HG03097 (cell line): ENCODE results near the gene BCAR3.

ENCODE experiments used
- ATAC-seq: cut with Tn5 transposase; IDR thresholded peaks from one replicate; pipeline ENCODE4 v1.9.1; 2021; ENCODE audit not compliant: unreplicated experiment, low FRiP score

The BCAR3 gene

GRCh38 chr1:93602101-93602500, 79.5 kb downstream of the BCAR3 start:
- ATAC-seq, result no peak

- ATAC-seq, result no peak
These were observed 80.0 kb downstream of the BCAR3 start for GRCh38 chr1:93601686-93602085.

- ATAC-seq, result no peak
These were observed 81.0 kb downstream of the BCAR3 start for GRCh38 chr1:93600663-93601062.

DNA sequence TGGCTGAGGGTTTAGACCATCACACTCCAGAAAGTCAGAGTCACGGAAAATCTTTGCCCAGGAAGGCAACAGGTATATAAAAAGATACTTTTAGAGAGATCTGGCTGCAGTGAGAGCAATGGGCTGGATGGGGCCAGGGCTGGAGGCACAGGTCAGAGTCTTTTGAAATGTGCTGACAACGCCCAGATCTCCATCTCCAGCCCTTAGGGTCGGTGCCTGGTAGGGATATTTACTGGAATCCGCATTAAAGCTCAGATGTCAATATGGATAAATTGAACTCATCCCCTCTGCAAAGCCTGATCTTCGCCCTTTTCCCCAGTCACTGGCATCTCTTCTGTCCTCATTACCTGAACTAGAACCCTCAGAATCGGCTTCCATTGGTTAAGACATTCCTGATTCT, 82.2 kb downstream of the BCAR3 start:
- ATAC-seq, result no peak

- ATAC-seq, result no peak
These were observed 82.7 kb downstream of the BCAR3 start for GRCh38 chr1:93598861-93599439.

- ATAC-seq, result no peak
These were observed 83.2 kb downstream of the BCAR3 start for GRCh38 chr1:93598396-93598795.

DNA sequence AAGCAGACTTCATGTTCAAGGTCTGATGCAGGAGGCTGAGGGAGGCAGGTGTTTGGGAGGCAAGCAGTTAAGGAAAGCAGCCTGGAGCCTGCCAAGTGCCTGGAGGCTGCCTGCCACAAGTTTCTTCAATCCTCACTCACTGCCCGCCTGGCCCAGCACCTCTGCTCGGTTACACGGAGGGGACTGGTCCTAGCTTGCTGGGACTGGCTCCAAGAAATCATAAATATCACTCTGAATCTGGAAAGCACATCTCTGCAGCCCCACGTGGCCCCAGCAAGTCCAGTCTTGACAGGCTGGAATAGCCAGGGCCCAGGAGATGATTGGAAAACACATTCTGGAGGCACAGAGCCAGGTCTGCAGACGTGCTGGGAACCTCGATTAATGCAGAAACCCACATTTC, 83.9 kb downstream of the BCAR3 start:
- no peak for ATAC-seq

GRCh38 chr1:93596329-93597089, 85.1 kb downstream of the BCAR3 start:
- ATAC-seq, result no peak

- ATAC-seq, result no peak
These were observed 85.9 kb downstream of the BCAR3 start for GRCh38 chr1:93595743-93596142.

GRCh38 chr1:93595266-93595665, 86.4 kb downstream of the BCAR3 start:
- ATAC-seq, result no peak

- no peak for ATAC-seq
These were observed 87.1 kb downstream of the BCAR3 start for GRCh38 chr1:93594603-93594880.

DNA sequence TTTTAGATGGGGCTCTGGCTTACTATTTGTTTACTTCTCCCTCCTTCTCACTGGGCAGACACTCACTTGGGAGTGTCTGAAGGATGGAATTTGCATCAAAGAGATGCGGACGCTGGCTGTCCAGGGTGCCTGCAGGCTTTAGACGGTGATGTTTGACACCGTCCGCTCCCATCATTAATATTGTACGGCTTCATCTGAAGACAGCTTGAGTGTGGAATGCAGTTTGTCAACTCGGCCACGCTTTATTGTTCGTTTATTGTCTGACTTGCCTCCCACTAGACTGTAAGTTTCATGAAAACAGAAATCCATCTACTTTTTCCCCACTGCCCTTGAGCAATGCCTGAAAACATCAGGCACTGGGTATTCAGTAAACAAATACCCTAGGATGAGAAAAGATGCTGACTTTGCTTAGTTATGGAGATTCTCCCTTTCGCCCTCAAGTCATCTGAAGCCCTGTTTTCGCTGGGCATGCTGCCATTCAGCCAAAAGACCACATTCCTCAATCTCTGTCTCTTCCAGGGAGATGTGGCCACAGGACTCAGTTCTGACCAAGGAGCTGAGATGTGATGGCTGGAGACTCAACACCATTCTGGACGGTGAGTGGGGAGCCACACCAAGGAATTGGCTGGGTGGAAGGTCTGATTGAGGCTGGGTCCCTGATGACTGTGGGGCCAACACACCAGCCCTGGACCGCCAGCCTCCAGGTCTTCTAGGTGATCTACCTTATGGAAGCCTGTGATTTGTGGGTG, 87.6 kb downstream of the BCAR3 start:
- ATAC-seq, result no peak

DNA sequence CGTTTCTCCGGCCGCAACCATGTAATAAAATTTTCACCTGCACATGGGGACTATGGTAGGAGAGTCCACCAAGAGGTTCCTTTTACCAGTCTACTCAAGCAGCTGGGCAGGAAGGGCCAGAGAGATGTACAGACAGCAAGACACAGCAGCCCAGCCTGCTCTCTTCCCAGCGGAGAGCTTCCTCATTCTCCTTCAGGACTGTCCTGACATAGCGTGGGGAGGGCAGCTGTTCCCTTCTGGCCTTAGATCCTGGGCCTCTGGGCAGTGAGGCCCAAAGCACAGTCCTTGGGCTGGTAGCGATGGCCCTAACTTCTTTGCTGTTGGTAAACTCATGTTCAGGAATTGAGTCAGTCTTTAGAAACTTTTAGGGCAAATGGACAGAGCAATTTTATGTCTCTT, 89.1 kb downstream of the BCAR3 start:
- ATAC-seq, result no peak

DNA sequence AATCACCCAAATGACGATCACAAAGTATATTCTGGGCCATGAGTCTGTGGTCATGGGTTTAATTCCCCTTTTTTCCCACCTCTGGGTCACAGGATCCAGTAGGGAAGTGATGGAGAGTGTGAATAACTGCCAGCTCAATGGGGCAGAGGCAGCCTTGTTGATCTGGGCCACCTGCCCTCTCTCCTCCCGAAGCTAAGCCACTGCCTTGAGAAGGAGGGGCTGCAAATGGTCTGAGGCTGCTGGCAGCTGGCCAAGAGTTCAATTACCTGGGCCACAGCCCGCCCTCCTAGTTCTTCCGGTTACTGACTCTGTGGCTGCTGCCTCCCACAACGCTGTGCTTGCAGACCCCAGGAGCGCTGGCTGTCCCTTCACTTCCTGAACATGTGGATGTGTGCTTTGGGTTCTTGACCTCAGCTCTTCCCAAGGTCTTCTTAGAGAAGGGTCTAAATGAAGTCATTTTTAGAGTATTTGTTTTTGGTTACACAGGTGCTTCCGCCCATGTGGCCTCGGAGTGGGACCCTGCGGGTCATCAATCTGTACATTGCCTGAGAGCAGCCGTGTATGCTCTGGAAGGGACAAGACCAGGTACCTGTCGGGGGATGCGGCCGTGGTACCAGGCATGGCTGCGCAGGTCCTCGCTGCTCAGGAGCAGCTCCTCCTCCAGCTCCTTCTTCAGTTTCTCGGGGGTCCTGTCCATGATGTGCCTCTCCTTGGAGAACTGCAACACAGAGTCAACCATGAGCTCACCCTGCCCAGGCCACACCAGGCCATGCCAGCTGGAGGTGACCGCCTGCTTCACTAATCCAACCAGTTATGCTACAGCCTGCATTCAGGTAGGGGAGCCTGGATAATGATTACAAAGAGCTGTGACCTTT, 89.7 kb downstream of the BCAR3 start:
- peak; percentile 92 for ATAC-seq

- peak; percentile 18 for ATAC-seq
These were observed 90.4 kb downstream of the BCAR3 start for GRCh38 chr1:93591291-93591675.

- ATAC-seq, result no peak
These were observed 92.7 kb downstream of the BCAR3 start for GRCh38 chr1:93588955-93589354.

DNA sequence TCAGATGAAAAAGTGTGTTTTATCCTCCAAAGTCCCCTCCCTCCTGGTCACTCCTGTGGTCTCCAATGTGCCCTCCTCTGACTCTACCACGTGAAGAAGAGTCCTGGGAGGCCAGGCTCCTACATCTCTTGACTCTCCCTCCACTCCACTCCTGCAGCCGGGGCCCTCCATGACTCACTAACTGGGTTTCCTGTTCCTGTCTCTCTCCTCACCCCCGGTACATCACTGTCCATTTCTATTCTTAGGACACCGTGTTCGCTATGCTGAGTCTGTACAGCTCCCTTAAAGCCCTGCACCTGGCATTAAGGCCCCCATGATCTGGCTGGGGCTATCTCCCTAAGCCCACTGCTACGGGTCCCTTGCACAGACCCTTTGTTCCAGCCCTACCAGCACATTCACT, 93.4 kb downstream of the BCAR3 start:
- no peak for ATAC-seq

DNA sequence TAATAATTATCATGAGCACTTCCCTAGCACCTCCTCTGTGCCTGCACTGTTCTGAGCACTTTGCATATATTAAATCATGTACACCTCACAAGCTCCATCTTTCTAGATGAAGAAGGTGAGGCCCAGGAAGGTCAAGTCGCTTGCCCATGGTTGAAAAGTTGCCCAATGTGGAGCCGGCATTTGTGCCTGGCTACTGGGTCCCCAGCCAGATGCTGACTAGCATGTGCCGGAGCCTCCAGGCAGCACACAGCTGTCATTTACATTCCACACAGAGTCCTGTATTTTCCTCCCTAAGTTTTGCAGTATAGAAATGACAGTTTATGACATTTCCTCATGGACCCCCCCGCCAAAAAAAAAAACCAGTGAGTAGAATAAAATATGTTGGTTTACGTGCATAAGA, 94.3 kb downstream of the BCAR3 start:
- no peak for ATAC-seq

- ATAC-seq, result no peak
These were observed 96.3 kb downstream of the BCAR3 start for GRCh38 chr1:93585059-93585966.
